GOT3 (cell line): Measurements from ENCODE around the gene DNASE2B.

ENCODE experiments used
- DNase-seq: peaks from one replicate; lab custom pipeline; 2025; ENCODE audit warnings: mixed read lengths; lab: John Stamatoyannopoulos, UW

Gene DNASE2B

GRCh38 chr1:84398175-84399155 lies at the start of gene DNASE2B:
TSS of gene DNASE2B (plus strand) at chr1:84398484. CDS start at chr1:84398565, 81 bp downstream.
- no peak for DNase-seq

GRCh38 chr1:84348759-84349158 lies 49.5 kb upstream of the DNASE2B start:
- no peak for DNase-seq

GRCh38 chr1:84350104-84350503 lies 48.2 kb upstream of the DNASE2B start:
- DNase-seq: no peak

GRCh38 chr1:84350550-84350949 lies 47.7 kb upstream of the DNASE2B start:
- DNase-seq: no peak

- DNase-seq: no peak
These were observed 45.8 kb upstream of the DNASE2B start for GRCh38 chr1:84352298-84353106.

GRCh38 chr1:84353695-84354094 lies 44.6 kb upstream of the DNASE2B start:
- no peak for DNase-seq

- no peak for DNase-seq
These were observed 42.7 kb upstream of the DNASE2B start for GRCh38 chr1:84355556-84355955.

- no peak for DNase-seq
These were observed 41.4 kb upstream of the DNASE2B start for GRCh38 chr1:84356881-84357280.

- no peak for DNase-seq
These were observed 39.6 kb upstream of the DNASE2B start for GRCh38 chr1:84358695-84359094.

- DNase-seq: no peak
These were observed 38.0 kb upstream of the DNASE2B start for GRCh38 chr1:84360316-84360715.

GRCh38 chr1:84361796-84362195 lies 36.5 kb upstream of the DNASE2B start:
- DNase-seq: no peak

- DNase-seq: no peak
These were observed 35.3 kb upstream of the DNASE2B start for GRCh38 chr1:84363019-84363418.

- no peak for DNase-seq
These were observed 34.7 kb upstream of the DNASE2B start for GRCh38 chr1:84363622-84364021.

GRCh38 chr1:84365225-84366221 lies 32.8 kb upstream of the DNASE2B start:
- no peak for DNase-seq

- DNase-seq: no peak
These were observed 31.5 kb upstream of the DNASE2B start for GRCh38 chr1:84366786-84367185.

GRCh38 chr1:84367219-84367618 lies 31.1 kb upstream of the DNASE2B start:
- no peak for DNase-seq

GRCh38 chr1:84368441-84368840 lies 29.8 kb upstream of the DNASE2B start:
- no peak for DNase-seq

- no peak for DNase-seq
These were observed 28.0 kb upstream of the DNASE2B start for GRCh38 chr1:84370266-84370665.

GRCh38 chr1:84370831-84371394 lies 27.4 kb upstream of the DNASE2B start:
- no peak for DNase-seq

GRCh38 chr1:84373436-84374141 lies 24.7 kb upstream of the DNASE2B start:
- no peak for DNase-seq
